ENCODE data around the gene DPYD.

DPYD gene

GRCh38 chr1:97034651-97035050 is 886.2 kb downstream of the DPYD start:
- DNase-seq (ENCODE audit: low spot score), result no peak

- DNase-seq (ENCODE audit: low spot score), result no peak
Measured at GRCh38 chr1:97033949-97034348, 886.9 kb downstream of the DPYD start.
